GM04503 (cell line): Measurements from ENCODE around the gene AUTS2.

Source experiments
- DNase-seq: peaks from one replicate; pipeline ENCODE4 v3.0.0-alpha.2; 2012; ENCODE audit warnings: low read depth

AUTS2 gene

DNA sequence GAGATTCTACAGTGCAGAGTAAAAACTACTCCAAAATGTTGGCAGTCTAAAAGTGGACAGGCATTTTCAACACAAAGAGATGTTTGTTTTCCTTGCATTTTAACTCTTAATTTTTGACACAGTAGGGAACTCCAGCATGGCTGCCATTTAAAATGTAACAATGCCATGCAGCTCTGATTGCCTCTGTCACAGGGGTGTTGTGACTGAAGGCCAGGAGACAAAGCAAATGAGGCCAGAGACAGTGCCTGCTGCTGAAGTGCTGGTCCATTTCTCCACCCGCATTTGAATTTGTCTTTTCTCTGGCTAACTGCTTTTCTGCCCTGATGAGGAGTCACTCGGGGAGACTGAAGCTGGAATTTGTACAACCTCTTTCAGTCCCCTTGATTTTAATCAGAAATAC lies 823.0 kb downstream of the AUTS2 start:
- DNase-seq = no peak

DNA sequence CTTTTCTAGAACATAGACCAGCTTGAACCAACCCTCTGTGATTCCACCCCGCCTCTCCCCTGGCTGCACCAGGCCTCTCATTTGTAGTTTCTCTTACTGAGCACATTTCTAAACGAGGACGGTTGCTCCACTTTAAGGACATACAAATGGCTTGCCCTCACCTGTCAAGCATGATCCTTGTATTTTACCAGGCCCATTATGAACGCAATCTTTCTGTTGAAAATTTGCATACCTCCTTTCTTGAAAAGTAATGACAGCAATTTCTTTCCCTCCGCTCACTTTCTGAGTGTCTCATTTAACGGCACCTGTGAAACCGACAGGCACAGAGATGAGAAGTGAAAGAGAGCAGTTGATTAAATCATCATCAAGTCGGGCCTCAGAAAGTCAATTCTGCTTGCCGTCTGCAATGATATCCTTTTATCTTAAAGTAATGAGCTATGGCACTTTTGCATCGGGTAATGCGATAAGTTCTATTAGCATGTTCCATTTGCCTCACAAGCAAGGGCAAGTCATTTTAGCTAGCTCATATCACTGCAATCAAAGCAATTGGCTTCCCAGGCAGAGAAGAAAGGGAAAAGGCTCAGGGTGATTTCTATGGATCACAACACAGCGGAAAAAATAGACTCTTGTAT lies 828.1 kb downstream of the AUTS2 start:
- DNase-seq = no peak

DNA sequence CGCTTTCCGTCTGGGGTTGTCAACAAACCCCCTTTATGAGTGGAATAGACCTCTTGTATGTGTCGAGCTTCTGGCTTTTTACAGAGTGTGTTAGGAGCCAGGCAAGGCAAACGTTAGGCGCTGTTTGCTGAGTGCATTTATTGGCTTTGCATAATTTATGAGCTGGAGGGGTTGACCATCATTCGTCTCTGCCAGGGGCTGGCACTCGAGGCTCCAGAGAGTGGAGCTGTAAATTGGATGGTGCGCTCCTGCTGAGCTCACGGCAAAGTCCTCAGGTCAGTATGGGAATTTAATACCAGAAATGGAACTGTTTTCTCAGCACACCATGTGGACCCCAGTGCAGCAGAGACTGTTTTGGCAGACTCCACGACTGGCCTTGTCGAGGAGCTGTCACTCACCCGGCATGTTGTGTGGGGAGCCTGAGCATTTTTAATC lies 834.3 kb downstream of the AUTS2 start:
- DNase-seq = no peak

DNA sequence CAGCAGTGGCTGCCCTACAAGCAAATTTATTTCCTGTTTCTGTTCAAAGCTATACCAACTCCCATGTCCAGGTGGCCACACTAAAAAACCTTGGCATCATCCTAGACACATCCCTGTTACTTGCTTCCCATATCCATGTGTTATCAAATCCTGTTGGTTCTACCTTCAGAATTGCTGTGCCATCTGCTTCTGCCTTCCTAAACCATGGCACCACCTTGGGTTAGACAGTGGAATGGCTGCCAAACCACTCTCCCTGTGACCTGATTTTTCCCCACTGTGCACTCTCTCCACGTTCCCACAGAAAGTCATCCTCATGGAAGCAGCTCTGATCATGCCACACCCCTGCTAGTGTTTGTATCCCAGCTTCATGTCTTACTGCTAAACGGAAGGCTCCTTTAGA lies 836.1 kb downstream of the AUTS2 start:
- no peak for DNase-seq

DNA sequence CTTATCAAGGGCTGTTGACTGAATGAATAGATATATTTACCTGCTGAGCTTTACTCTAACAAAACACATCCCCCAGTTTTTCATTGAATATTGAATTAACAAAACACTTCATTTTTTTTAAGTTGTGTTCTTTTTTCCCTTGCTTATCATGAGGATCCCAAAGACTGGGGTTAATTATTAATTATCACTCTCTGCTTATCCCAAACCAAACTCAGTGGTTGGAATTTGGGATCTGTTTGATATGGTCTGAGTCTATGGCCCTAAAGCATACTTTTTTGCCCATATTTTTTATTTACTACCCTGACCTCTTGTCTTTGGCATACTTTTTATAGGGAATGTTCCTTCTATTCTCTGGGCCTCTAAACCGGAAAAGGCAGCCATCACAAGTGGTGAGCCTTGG lies 836.5 kb downstream of the AUTS2 start:
- no peak for DNase-seq

DNA sequence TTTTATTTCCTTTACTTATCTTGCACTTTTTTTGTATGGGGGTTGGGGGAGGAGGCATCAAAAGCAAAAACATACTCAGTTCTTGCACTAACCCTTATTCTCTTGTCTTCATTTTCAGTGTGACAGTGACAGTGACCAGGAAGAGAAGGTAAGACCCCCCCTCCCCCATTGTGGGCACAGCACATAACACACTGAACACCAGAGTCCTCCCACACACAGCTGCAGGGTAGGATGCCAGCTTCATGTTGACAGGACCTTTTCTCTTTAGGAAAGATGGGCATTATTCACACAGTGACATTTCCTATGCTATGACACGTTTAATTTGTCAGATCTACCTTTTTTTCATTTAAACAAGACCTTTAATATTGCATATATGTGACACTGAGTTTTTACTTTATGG lies 837.4 kb downstream of the AUTS2 start:
- no peak for DNase-seq

DNA sequence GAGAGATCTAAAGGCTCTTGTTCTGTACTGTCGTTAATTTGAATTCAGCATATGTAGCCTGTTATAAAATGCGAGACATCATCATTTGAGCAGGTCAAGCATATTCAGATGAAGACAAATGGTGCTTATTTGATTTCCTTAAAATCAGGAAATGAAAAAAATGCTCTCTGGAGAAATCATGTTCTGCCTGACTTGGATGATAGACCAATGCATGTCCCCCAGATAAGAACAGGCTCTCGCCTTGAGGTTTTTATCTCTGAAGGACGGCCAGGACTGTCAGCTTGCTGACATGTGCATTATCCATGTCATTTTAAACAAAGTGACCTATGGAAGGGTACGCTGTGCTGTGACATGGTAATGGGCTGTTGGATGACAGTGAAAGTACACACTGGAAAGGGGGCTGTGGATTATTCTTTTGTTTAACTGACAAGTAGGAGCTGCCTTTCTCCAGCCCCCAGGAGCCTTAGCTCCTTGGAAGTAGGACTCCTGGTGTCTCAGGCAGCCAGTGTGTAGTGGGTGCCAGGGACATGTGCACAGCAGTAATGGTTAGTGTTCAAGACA lies 838.6 kb downstream of the AUTS2 start:
- no peak for DNase-seq

DNA sequence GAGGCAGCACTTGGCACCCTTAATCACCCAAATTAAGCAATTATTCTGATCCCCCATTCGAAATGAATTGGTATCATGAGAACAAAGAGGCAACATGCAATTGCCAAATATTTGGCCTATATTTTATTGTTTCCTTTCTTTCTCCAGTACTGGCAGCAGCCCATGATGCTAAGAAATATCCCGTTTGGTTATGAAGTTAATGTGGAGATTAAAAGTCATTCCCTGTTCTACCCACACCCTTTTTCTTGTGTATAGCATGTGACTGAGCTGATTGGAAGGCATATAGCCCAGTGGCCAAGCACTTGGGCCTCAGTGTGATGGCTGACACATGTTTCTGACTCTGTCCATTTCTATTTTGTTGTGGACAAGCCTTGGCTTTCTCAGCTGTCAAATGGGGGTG lies 841.4 kb downstream of the AUTS2 start:
- no peak for DNase-seq

DNA sequence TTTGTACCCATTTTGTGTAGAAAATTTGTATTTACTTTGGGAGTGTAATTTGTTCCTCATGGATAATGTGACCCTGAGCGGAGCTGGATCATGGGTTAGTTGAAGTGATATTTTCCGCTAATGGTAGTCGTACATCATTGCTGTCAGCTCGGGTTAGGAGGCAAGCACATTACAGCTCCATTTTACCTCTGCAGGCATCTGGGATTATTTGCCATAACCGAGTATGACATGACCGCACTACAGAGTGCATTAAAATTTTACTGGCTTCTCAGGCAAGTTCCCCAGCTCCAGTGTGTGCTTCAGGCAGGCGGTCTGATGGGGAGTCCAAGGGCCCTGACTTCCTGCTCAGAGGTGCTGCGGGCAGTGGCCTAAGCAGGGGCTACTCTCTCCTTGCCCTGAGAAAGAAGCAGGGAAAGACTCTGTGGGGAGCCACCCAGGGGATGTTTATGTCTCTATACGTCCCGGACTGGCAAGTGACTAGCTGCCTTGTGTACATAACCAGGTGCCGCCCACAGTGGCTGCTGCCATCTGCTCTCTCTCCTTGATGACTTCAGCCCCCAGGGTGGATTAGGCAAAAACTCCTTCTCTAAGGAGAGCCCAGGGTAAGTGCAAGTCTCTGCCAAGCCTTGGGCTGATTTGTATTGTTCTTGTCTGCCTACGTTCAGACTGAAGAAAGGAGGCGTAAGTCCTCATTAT lies 848.3 kb downstream of the AUTS2 start:
- no peak for DNase-seq

DNA sequence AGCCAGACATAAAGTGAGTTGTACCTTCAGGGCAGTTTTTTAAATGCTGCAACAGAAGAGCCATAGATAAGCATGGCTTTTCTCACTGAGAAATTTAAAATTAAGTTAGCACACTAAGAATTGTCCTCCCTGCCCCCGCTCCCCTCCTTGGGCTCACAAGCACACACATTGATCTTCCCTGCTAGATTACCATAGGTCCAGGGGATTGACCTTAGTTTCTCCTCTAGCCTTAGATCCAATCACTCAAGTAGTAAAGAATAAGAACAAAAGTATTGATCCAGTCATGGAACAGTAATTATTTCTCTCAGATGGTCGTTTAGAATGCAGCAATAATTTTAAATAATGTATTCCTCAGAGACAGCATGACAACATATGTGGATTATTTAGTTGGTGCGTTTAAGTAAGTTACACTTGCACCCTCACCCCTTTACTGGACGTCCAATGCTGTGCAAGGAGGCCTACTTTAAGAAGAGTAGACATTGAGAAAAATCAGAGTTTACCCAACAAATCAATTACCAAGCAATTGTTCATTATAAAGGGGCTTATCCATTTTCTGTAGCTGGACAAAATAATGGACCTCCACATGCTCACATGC lies 850.1 kb downstream of the AUTS2 start:
- DNase-seq = no peak

DNA sequence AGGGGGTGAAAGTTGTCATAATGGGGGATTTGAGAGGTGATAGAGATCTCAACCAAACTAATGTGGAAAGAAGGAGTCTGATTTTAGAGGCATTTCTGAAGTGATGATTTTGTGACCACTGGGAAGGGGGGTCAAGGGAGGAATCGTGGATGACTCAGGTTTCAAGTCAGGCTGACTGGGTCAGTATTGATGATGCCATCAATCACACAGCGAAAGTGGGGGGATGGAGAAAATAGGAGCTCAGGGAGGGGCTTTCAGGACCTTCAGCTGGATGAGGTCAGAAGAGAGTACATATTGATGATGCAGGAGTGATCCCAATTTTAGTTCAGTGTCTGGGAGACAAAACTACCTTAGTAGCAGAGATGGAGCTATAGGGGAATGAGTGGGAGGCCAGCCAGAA lies 852.5 kb downstream of the AUTS2 start:
- DNase-seq = no peak

DNA sequence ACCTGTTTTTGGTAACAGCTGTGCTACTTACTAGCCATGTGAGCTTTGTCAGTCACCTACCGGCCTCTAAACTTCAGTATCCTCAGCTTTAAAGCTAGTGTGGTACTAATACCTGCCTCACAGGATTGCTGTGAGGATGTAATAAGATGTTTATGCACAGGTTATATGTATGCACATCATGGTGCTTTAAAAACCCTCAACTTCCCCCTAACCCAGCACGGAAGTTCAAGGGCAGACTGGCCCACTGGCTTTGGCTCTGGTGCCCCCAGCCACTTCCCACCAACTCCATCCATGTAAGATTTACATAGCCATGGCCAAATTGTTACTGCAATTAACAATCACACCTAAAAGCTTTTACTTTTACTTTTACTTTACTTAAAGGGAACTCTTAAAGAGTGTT lies 857.6 kb downstream of the AUTS2 start:
- DNase-seq = no peak

DNA sequence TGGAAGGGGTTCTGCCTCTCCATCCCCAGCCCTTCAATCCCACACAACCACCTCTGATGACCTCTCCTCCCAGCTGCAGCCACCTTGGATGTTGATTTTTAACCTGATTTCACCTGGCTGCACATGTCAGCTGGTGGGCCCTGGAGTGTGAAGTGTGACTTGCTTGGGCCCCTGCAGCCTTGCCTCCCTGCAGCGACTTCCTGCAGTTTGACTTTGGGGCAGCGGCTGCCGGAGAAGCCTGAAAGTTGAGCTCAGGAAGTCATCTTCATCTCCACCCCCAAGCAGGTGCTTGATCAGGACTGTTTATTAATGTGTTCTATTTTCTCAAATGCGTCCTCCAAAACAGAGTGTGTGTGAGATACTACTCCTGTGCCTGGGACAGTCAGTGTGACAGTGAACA lies 858.4 kb downstream of the AUTS2 start:
- DNase-seq = no peak

DNA sequence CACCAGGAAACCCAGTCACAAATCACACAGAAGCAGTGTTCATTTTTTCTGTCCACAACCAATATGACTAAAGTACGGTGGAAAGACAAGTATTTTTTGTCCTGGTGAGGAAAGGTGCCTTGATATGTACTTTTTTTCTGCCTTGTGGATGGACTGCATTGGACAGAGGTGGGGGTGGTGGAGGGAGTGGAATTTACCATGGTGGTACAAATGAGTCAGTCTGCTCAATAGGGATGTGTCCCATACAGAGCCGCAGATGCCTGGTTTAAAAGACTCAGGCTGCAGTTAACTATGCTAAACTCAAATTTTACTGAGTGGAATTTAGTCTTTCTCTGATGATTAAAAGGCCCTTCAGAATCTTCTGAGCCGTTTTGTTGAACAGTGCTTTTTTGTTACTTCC lies 859.2 kb downstream of the AUTS2 start:
- DNase-seq = no peak

DNA sequence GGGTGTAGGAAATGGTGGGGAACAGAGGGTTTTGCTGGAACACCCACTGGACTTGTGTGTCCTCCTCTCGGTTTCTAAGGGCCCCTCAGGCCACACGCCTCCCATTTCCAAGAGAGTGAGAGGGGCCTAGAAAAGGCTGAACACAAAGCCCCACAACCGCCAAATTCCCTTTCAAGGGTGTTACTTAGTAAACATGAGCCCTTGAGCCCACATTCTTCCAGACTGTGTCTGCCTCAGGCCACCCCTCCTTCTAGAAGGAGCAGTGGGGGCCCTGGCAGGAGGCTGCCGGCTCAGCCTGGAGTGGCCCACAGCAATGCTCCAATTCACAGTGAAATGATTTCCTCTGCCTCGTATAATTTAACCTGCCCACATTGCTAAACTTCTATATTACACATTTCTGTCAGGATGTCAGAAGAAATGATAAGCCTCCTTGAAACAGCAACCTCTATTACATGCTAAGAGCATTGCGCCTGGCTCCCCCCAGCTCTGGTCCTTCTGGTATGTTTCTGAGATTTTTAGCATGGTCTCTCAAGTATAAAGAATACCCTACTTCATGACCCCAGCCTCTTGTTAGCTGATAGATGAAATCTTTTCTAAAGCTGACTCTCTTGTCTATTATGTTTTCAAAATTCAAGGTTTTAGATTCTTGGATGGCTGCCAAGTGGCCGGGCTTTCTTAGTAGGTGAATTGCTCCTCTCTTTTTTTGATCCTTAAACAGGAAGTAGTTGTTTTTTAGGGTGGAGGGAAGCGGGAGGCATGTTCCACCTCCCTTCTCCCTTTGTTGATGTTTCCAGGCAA lies 859.8 kb downstream of the AUTS2 start:
- no peak for DNase-seq

DNA sequence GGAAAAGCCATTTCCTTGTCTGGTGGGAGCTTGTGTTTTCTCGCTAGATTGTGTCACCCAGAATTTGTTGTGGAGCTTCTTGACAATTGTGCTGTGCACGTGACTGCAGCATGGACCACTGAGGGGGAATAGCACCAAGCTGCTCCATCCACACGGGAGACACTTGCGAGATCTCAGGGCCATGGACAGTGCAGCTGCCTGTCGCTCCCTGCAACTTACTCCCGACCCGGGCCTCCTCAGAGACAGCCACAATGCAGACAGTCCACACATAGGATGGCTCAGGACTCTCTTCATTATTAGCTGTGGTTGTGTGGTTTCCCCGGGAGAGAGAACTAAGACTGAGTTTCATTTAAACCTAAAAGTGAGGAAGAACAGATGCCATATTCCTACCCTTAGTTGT lies 860.5 kb downstream of the AUTS2 start:
- DNase-seq = no peak

DNA sequence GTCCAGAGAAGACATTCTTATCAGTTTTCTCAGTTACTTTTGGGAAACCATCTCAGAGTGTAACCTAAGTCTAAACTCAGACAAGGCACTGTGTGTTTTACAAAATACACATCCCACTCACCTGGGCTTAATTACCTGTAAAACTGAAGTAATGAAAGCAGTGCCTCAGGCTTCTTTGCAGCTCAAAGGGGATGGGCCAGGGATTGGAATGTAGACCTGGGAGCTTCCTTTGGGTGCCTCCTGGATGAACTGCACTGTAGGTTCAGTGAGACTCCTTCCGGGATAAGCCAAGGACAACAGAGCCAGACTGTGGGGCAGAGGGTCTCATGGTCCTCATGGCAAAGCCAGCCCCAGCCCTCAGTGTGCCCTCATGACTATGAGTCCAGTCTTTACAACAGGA lies 861.3 kb downstream of the AUTS2 start:
- no peak for DNase-seq

DNA sequence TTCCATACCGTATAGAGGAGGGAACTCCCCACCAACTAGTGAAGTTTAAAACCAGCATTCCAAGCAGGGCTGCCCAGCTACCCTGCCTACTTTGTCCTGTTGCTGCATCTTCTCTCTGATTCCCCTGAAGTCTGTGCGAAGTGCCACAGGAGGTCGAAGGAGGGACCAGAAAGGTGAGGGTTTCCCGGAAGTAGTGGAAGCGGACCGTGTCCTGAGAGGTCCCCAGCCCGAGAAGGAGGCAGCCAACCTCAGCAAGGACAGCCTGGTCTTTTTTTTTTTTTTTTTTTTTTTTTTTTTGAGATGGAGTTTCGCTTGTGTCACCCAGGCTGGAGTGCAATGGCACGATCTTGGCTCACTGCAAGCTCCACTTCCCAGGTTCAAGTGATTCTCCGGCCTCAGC lies 861.8 kb downstream of the AUTS2 start:
- no peak for DNase-seq

DNA sequence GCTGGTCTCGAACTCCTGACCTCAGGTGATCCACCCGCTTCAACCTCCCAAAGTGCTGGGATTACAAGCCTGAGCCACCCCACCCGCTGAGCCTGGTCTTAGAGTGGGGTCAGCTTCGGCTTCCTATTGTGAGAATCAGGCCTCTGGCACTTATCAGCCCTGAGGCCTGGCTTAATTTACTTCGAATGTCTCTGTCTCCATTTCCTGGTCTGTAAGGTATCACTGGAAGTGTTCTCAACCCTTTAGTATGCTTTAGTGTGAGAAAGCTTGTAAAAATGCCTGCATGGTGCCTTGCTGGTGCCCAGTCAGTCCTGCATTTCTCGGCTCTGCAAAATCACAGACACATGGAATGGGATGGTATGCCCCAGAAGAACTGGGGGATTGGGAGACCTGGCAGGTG lies 862.3 kb downstream of the AUTS2 start:
- DNase-seq = no peak

DNA sequence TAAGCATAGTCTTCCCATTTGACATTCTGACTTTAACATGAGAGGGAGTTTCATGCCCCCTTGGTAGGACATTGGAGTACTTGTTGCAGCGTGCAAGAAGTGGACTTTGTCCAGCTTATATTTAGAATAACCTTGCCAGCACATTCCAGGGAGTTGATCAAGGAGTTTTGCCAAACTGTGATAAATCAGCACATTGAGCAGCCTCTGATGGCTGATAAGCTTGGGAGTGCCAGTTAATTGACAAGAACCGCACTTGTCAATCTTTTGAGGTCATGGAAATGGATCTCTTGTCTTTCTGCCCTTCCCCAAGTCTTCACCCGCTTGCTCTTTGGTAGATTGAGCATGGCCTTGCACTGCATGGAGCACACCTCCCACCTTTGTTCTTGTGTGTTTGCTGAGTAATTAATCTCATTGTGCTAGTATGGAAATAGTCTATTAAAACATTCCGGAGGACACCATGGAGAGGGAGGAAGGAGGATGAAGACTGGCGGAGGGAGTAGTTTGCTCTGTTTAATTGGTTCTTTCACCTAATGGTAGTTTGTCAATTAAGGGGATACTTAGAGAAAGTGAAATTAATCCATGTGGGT lies 865.2 kb downstream of the AUTS2 start:
- no peak for DNase-seq

DNA sequence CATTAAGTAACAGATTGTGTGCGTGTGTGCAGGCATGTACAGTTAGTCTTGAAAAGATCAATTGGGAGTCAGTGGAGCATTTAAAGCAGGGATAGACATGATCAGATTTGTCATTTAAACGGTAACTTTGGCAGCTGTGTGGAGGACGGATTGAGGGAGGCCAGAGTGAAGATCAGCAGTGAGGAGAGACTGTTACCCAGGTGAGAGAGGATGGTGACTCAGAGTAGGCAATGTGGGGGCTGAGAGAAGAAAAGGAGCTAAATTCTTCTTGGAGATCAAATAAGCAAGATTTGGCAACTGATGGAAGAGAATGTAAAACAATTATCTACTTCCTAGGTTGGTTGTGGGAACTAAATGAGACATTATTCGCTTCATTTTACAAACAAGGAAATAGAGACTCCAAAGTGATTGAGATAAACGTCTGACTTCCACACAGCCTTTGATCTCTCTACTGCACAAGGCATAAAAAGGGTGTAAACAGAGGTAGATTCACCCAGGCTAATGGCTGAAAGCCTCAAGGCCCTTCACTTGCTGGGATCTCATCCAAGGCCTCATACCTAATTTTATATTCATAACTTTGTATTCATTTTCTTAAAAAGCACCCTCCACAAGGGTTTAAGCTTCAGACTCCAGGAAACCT lies 868.6 kb downstream of the AUTS2 start:
- DNase-seq = no peak

DNA sequence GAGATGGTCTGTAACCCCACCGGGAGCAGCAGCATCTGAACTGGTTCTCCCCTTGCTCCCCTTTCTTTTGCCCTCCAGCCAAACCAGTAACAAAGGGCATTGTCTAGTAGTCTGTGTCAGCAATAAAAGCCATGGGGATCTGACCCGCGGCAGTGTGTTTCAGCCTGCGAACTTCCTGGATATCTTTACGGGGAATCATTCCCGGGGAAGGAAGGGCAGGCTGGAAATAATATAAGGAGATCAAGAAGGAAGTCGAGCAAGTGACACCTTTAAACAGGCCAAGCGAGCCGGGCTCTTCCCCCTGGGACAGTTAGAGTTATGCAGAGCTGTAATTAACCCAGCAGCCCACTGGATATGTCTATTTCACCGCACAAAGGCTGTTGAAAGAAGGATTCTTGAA lies 872.5 kb downstream of the AUTS2 start:
- no peak for DNase-seq
